ES-I3 (cell line): ENCODE measurements around the gene KRTAP12-4.
"Not testable (repeated sequence)": the region's sequence is repeated elsewhere in the genome, so short reads cannot be mapped to it uniquely, and the experiment has no call there.

Experiments
- H3K36me3 ChIP-seq: 2 replicates; pipeline ENCODE4 v1.6.1; 2013; ENCODE audit warnings: mild to moderate bottlenecking, low read length, control low read depth, moderate library complexity; ENCODE audit not compliant: insufficient read depth
- H3K4me1 ChIP-seq: 2 replicates; pipeline ENCODE4 v1.6.1; 2013; ENCODE audit warnings: mild to moderate bottlenecking, control low read depth, low read length; ENCODE audit not compliant: insufficient read depth
- H3K9ac ChIP-seq: 2 replicates; pipeline ENCODE4 v1.6.1; 2013; ENCODE audit warnings: low read depth, mild to moderate bottlenecking, low read length, moderate library complexity
- H3K9me3 ChIP-seq: 2 replicates; pipeline ENCODE4 v1.6.1; 2013; ENCODE audit warnings: mild to moderate bottlenecking, low read length, moderate library complexity; ENCODE audit not compliant: control insufficient read depth, insufficient read depth

KRTAP12-4 gene

GRCh38 chr21:44695641-44696040 is 41.2 kb upstream of the KRTAP12-4 start:
- Histone ChIP-seq H3K9me3 (0 out of 2 replicates have a peak, but pooled peaks cover 7% of the 10 kb centered on the region), H3K36me3 (no peaks in the 10 kb centered on the region), H3K4me1 (peaks cover 10% of the 10 kb centered on the region; the same call in 1 of the 2 replicates), H3K9ac (no peak overlapping the region)

DNA sequence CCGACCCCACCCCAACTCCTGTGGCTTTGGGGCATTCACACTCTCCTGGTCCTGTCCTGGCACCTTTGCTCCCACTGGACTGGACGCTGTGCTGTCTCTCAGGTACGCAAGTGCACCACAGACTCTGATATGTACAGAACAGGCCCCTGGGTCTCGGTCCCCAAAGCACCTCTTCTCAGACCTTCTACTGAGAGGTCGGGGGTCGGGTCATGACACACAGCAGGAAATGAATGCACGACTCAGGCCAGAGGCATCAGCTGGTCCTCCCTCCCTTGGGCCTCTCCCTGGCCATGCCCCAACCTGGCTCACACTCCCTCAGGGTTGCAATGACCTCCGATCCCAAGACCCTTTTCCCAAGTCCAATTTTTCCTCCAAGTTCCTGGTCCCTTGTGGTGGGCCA is 40.7 kb upstream of the KRTAP12-4 start:
- Histone ChIP-seq H3K9me3 (0 out of 2 replicates have a peak, but pooled peaks cover 7% of the 10 kb centered on the region), H3K4me1 (peaks cover 10% of the 10 kb centered on the region; the same call in 1 of the 2 replicates), H3K9ac (no peak overlapping the region), H3K36me3 (no peaks in the 10 kb centered on the region)

DNA sequence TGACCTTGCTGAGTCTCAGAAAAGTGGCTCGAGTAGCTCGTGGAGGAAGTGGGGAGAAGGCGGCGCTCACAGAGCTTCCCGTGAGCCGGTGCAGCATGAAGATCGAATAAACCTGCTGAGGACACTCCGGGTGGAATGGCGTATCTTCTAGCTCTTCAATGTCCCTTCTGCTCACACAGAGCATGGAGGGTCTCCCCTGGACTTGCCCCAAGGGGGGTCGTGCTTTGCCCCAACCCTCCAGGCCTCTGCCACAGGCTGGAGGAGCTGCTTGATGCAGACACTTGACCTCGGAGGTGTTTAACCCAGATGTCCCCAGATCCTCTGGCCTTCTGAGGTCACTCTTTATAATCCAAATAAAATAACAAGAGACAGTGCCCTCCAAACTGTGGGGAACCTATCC is 40.3 kb upstream of the KRTAP12-4 start:
- Histone ChIP-seq H3K9me3 (0 out of 2 replicates have a peak, but pooled peaks cover 7% of the 10 kb centered on the region), H3K36me3 (no peaks in the 10 kb centered on the region), H3K9ac (no peak overlapping the region), H3K4me1 (peaks cover 10% of the 10 kb centered on the region; the same call in 1 of the 2 replicates)

DNA sequence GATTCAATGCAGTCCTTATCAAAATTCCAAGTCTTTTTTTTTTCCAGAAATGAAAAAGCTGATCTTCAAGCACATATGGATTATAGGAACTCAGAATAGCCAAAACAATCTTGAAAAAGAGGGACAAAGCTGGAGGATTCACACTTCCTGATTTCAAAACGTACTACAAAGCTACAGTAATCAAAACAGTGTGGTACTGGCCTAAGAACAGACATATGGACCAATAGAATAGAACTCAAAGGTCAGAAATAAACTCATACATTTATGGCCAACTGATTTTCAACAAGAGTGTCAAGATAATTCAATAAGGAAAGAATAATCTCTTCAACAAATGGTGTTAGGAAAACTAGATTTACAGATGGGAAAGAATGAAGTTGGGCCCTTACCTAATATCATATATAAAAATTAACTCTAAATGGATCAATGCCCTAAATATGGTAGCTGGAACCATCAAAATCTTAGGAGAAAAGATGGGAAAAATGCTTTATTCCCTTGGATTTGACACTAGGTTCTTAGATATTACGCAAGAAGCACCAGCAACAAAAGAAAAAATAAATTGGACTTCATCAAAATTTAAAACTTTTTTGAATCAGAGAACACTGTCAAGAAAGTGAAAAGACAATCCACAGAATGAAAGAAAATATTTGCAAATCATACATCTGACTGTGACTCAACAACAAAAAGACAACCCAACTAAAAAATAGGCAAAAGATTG is 38.5 kb upstream of the KRTAP12-4 start:
- 0 out of 2 replicates have a peak, but pooled peaks cover 7% of the 10 kb centered on the region for H3K9me3 ChIP-seq
- no peaks in the 10 kb centered on the region for H3K36me3 ChIP-seq
- H3K9ac ChIP-seq, result no peak overlapping the region
- peaks cover 8% of the 10 kb centered on the region; the same call in 1 of the 2 replicates for H3K4me1 ChIP-seq

DNA sequence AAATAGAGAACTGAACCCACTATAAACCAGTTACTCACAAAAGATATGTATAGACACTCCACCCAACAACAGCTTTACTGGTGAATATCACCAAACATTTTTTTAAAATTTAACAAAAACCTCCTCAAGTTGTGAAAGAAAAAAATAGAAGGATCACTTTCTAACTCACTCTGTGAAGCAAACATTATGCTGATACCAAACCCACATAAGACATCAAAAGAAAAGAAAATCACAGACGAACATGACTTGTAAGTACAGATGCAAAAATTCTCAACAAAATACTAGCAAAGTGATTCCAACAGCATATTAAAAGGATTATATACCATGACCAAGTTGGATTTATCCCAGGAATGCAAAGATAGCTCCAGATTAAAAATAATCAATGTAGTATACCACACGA is 37.2 kb upstream of the KRTAP12-4 start:
- H3K36me3 ChIP-seq, result no peaks in the 10 kb centered on the region
- H3K9me3 ChIP-seq, result 0 out of 2 replicates have a peak, but pooled peaks cover 7% of the 10 kb centered on the region
- no peak overlapping the region for H3K9ac ChIP-seq
- peaks cover 12% of the 10 kb centered on the region; the same call in 1 of the 2 replicates for H3K4me1 ChIP-seq

GRCh38 chr21:44689740-44690139 is 35.3 kb upstream of the KRTAP12-4 start:
- peaks cover 13% of the 10 kb centered on the region; the same call in 1 of the 2 replicates for H3K4me1 ChIP-seq
- not testable (repeated sequence) for H3K9ac ChIP-seq, H3K36me3 ChIP-seq, H3K9me3 ChIP-seq

DNA sequence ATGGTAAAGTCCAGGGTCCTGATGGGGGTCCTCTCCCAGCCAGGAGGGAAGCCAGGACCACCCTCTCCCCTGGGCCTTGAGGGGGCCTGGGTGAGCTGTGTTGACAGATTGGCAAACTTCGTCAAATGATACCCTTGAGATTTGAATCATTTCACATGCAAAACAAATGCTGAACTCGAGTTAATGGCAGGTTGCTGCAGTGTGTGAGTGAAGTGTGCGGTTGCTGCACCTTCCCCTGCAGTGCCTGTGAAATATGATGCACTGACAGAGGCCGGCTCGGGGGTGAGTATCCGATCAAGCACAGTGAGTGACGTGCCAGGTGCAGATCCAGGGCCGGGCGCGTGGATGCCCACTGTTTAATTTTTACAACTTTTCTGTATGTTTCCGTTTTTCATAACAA is 33.2 kb upstream of the KRTAP12-4 start:
- H3K9ac ChIP-seq, result no peak overlapping the region
- 0 out of 2 replicates have a peak, but pooled peaks cover 2% of the 10 kb centered on the region for H3K9me3 ChIP-seq
- peaks cover 13% of the 10 kb centered on the region; the same call in 1 of the 2 replicates for H3K4me1 ChIP-seq
- H3K36me3 ChIP-seq, result no peaks in the 10 kb centered on the region

DNA sequence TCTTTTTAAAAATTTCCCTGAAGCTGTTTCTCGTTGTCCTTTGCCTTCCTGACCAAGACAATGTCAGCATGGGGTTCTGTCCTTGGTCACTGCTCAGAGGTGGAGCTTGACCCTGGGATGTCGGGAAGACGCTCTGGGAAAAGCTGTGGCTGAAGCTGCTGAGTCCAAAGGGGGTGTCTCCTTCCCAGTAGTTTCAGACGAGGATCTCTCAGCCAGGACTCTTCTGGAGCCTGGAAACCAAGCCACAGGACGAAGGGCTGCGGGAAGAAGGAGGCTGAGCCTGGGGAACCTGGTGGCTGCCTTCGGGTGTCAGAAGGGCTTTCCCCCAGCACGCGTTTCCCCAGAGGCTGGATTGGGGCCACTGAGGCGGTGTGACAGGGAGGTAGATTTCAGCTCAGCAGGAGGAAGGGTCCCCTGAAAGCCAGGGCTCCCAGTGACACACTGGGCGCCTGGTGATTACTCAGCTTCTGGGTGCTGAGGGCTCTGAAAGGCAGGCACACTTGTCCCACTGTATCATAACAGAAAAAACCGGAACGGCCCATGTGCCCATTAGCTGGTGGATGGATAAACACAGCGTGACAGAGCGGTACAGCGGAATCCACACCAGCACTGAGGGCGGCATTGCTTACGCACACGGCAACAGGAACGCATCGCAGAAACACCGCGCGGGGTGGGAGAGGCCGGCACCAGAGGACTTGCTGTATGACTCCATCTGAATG is 32.5 kb upstream of the KRTAP12-4 start:
- Histone ChIP-seq H3K9ac (no peak overlapping the region), H3K9me3 (no peaks in the 10 kb centered on the region), H3K36me3 (no peaks in the 10 kb centered on the region)

GRCh38 chr21:44686000-44686781 is 31.7 kb upstream of the KRTAP12-4 start:
- no peaks in the 10 kb centered on the region for H3K36me3 ChIP-seq
- H3K4me1 ChIP-seq, result peaks cover 13% of the 10 kb centered on the region; the same call in 1 of the 2 replicates
- no peak overlapping the region for H3K9ac ChIP-seq
- no peaks in the 10 kb centered on the region for H3K9me3 ChIP-seq

More for the DNA sequence above, 32.5 kb upstream of the KRTAP12-4 start:
- H3K4me1 ChIP-seq, result peaks cover 13% of the 10 kb centered on the region; the same call in 1 of the 2 replicates

DNA sequence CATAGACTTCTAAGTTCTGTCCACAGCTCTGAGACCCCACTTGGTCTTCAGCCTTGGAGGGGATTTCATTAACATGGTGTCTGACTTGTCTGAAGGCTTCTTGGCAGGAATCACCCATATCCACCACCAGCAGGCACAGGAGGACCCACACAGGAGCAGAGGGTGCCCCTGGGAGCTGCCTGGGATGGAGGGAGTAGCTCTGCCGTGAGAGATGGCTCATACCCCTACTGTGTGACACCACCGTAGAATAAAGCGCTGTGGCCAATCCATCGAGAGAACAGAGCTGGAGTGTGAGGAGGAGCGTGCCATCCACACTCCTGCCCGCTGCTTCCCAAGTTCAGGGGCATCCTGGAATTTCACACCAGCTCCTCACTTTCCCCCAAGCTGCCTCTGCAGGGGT is 30.6 kb upstream of the KRTAP12-4 start:
- not testable (repeated sequence) for H3K9me3 ChIP-seq, H3K9ac ChIP-seq
- H3K4me1 ChIP-seq, result peaks cover 13% of the 10 kb centered on the region; the same call in 1 of the 2 replicates

DNA sequence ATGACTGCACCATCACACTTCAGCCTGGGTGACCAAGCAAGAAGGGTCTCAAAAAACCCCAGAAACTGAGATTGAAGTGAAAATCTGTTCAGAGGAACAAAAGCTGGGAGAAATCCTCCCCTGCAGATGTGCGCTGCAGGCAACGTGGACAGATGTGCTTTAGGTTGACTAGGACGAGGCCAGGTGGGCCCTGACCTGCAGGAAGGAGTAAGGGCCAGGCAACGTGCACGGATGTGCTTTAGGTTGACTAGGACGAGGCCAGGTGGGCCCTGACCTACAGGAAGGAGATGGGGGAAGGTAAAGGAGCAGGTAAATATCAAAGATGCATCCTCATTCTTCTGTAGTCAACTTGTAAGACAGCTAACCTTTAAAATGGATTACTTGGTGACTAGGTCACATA is 30.0 kb upstream of the KRTAP12-4 start:
- Histone ChIP-seq H3K9ac (no peak overlapping the region), H3K4me1 (peaks cover 13% of the 10 kb centered on the region; the same call in 1 of the 2 replicates), H3K36me3 (no peaks in the 10 kb centered on the region), H3K9me3 (no peaks in the 10 kb centered on the region)

More for the DNA sequence above, 30.6 kb upstream of the KRTAP12-4 start:
- not testable (repeated sequence) for H3K36me3 ChIP-seq

DNA sequence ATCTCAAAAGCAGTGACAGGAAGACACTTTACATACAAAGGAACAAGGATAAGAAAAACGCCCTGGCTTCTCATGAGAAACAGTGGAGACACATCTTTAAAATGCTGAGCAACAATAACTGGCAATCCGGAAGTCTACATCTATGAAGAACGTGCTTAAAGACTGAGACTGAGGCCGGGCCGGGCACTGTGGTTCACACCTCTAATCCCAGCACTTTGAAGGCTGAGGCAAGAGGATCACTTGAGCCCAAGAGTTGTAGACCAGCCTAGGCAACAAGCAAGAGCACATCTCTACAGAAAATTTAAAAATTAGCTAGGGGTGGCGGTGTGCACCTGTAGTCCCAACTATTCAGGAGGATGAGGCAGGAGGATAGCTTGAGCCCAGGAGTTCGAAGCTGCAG is 29.6 kb upstream of the KRTAP12-4 start:
- no peak overlapping the region for H3K9ac ChIP-seq
- no peaks in the 10 kb centered on the region for H3K36me3 ChIP-seq
- peaks cover 13% of the 10 kb centered on the region; the same call in 1 of the 2 replicates for H3K4me1 ChIP-seq
- H3K9me3 ChIP-seq, result no peaks in the 10 kb centered on the region

- Histone ChIP-seq H3K36me3 (no peaks in the 10 kb centered on the region), H3K9ac (no peak overlapping the region), H3K4me1 (peaks cover 13% of the 10 kb centered on the region; the same call in 1 of the 2 replicates)
These were observed 28.2 kb upstream of the KRTAP12-4 start for GRCh38 chr21:44682580-44683151.

More at GRCh38 chr21:44682580-44683151, 28.2 kb upstream of the KRTAP12-4 start:
- H3K9me3 ChIP-seq, result no peaks in the 10 kb centered on the region
